ENCODE results near the gene SHQ1.
"Not testable (repeated sequence)": the region's sequence is repeated elsewhere in the genome, so short reads cannot be mapped to it uniquely, and the experiment has no call there.

The SHQ1 gene

DNA sequence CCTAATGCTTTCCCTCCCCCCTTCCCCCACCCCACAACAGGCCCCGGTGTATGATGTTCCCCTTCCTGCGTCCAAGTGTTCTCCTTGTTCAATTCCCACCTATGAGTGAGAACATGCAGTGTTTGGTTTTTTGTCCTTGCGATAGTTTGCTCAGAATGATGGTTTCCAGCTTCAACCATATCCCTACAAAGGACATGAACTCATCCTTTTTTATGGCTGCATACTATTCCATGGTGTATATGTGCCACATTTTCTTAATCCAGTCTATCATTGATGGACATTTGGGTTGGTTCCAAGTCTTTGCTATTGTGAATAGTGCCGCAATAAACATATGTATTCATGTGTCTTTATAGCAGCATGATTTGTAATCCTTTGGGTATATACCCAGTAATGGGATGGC lies 137.8 kb downstream of the SHQ1 start:
- DNase-seq, result not testable (repeated sequence)

- DNase-seq, result no peak
Measured at GRCh38 chr3:72708441-72708840, 139.8 kb downstream of the SHQ1 start.

- DNase-seq, result no peak
Measured at GRCh38 chr3:72702997-72703396, 145.2 kb downstream of the SHQ1 start.

DNA sequence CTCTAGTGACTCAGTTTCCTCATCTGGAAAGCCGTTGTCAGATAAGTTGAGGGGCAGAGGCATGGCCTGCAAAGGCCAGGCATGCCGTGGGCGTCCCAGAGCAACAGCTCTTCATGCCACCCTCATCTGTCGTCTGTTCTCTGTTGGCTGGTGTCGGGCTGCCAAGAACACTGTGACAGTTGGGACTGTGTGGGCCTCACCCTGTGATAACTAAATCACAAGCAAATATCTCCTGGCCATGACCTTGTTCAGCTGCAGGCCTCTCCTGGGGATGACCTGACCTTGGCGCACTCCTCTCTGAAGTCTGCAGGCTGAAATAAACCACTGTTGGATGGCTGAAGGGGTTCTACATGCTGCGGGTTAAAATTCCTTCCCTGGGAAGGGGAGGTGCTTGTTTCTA lies 145.9 kb downstream of the SHQ1 start:
- no peak for DNase-seq

DNA sequence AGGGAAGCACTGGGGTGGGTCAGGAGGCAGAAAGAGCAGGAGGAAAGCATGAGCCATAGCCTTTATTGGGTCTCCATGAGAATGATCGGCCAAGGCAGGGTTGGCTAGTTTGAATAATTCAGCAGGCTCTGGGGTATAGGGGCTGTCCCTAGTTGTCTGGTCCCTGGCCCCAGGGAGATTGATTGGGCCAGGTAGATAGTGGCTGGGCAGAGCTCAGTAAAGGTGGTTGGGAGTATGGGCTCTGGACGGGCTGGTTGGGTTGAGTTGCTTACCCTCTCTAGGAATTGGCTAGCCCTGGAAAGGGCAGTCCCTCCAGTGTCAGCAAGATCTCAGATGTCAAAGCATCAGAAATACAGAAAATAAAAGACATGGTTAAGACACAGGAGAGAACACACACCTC lies 148.1 kb downstream of the SHQ1 start:
- no peak for DNase-seq

DNA sequence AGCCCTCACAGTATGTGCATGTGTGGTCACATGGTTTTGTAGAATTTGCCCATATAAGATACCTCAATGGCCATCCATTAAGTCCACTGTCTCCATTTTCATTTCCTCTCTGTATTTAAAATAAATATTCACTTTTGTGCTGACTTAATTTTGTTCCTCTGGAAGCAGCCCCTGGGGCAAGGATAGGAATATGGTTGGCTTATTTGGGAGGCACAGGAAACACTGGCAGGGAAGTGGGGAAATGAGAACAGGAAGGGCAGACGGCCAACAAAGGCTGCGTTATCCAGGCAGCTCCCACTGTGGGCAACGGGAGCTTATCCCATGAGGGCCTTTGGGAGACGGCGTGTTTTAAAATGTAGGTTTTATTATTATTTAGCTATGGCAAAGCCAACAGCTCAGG lies 148.6 kb downstream of the SHQ1 start:
- DNase-seq, result no peak
